Fibroblast of pulmonary artery (primary cell): Measurements from ENCODE around the gene CLCN4.
A peak's percentile ranks its signal among the peaks of the same experiment; 100 is the strongest.

Experiments used
- DNase-seq: peaks from one replicate; pipeline ENCODE4 v3.0.0-alpha.2; 2010; ENCODE audit warnings: low read depth
- H3K4me3 ChIP-seq: replicated peaks from 2 replicates; pipeline ENCODE4 v1.5.1; 2011; ENCODE audit warnings: low read depth, mild to moderate bottlenecking, control low read depth, low read length, moderate library complexity
- CTCF ChIP-seq: IDR thresholded peaks from 2 replicates; pipeline ENCODE4 v1.5.1; 2011; ENCODE audit warnings: mild to moderate bottlenecking, control low read depth, low read length, inconsistent platforms; ENCODE audit errors: missing control alignments

Gene CLCN4

GRCh38 chrX:10254739-10255138, 98.0 kb downstream of the CLCN4 start:
- TF ChIP-seq CTCF = peak; percentile 5
- H3K4me3 ChIP-seq = no peak overlapping the region
- no peak for DNase-seq

GRCh38 chrX:10259716-10260115, 102.9 kb downstream of the CLCN4 start:
- no peak for TF ChIP-seq CTCF
- H3K4me3 ChIP-seq = no peak overlapping the region
- DNase-seq = peak; percentile 45

- DNase-seq = no peak
- H3K4me3 ChIP-seq = no peak overlapping the region
- TF ChIP-seq CTCF = no peak
Measured at GRCh38 chrX:10265775-10266174, 109.0 kb downstream of the CLCN4 start.

GRCh38 chrX:10278716-10279115, 121.9 kb downstream of the CLCN4 start:
- TF ChIP-seq CTCF = no peak
- DNase-seq = no peak
- H3K4me3 ChIP-seq = no peak overlapping the region

GRCh38 chrX:10280071-10280470, 123.3 kb downstream of the CLCN4 start:
- no peak for DNase-seq
- TF ChIP-seq CTCF = no peak
- no peak overlapping the region for H3K4me3 ChIP-seq

GRCh38 chrX:10282490-10282889, 125.7 kb downstream of the CLCN4 start:
- no peak for TF ChIP-seq CTCF
- H3K4me3 ChIP-seq = no peak overlapping the region
- no peak for DNase-seq

GRCh38 chrX:10286195-10286594, 129.4 kb downstream of the CLCN4 start:
- no peak overlapping the region for H3K4me3 ChIP-seq
- no peak for TF ChIP-seq CTCF
- no peak for DNase-seq
